GM18868 (cell line): ENCODE results near the gene KCNQ1.

ENCODE experiments used
- ATAC-seq: cut with Tn5 transposase; IDR thresholded peaks from one replicate; pipeline ENCODE4 v1.9.1; 2021; ENCODE audit warnings: mild to moderate bottlenecking, moderate library complexity; ENCODE audit not compliant: unreplicated experiment

The KCNQ1 gene

DNA sequence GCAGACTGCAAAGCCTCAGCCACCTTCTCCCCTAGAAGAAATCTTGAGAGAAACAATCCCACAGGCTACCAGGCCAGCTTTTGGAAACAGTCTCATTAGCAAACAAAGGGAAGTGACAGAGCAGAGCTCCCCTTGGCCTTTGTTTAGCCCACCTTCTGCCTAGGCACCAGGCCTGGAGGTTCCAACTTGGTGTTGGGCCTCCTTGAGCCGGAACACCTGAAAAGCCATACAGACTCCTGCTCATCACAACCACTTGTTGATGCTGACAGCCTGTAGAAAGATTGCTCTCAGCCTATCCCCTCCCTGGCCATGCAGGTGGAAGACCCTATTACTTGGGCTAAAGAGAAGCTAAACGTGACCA, 228.4 kb downstream of the KCNQ1 start:
- no peak for ATAC-seq

- no peak for ATAC-seq
Measured at GRCh38 chr11:2673871-2674471, 229.2 kb downstream of the KCNQ1 start.

DNA sequence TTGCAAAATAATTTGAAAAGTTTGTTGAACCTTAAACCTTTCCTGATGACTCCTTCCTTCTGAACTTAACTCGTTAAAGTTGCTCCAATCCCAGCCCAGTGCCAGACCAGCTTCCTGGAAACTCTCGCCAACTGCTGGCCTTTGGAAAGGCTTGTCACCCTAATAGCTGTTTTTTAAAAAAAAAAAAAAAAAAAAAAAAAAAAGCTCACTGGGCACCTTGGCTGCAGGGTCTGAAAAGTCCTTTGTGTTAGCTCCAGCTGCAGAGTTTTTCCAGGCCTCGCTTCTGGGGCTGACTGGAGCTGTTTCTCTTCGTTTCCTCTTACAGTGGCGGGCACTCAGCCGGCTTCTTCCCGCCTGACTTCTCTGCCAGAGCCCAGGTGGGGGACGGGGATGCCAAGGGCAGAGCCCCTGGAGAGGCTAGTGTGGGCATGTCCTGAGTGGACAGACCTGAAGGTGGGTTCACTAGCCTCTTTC, 229.9 kb downstream of the KCNQ1 start:
- no peak for ATAC-seq

DNA sequence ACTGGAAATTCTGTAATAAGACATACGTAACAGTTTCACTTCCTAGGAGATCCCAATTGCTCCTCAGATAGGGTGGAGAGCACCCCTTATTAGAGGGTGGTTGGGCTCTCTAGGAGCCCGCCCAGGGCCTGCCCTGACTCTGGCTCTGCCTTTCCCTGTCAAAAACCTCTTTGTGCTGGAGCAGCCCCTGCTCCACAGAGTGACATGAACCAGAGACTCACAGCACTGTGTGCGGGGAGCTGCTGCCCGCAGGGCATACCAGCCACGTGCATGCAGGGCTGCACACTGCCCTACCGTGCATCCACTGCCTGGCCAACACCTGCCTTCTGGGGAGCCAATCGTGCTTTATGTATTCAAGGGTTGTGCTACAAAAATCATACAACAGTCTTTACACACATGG, 230.7 kb downstream of the KCNQ1 start:
- no peak for ATAC-seq

GRCh38 chr11:2677127-2677526, 232.3 kb downstream of the KCNQ1 start:
- no peak for ATAC-seq

DNA sequence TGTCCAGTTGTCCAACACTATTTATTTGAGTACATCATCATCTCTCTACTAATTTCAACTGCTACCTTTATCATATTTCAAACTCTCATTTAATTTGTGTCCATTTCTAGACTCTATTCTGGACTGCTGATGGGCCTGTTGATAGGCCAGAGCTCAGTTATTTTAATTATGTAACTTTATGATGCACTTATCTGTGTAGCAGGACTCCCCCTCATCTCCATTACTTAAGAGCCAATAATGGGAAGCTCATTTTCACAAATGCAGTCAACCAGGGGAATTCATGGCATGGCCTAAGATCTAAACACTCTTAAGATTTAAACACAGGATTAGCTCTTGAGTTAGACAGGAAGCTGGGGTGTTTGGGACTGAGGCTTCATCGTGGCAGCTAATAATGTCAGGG, 233.6 kb downstream of the KCNQ1 start:
- ATAC-seq: no peak

- no peak for ATAC-seq
Measured at GRCh38 chr11:2679011-2679676, 234.3 kb downstream of the KCNQ1 start.

DNA sequence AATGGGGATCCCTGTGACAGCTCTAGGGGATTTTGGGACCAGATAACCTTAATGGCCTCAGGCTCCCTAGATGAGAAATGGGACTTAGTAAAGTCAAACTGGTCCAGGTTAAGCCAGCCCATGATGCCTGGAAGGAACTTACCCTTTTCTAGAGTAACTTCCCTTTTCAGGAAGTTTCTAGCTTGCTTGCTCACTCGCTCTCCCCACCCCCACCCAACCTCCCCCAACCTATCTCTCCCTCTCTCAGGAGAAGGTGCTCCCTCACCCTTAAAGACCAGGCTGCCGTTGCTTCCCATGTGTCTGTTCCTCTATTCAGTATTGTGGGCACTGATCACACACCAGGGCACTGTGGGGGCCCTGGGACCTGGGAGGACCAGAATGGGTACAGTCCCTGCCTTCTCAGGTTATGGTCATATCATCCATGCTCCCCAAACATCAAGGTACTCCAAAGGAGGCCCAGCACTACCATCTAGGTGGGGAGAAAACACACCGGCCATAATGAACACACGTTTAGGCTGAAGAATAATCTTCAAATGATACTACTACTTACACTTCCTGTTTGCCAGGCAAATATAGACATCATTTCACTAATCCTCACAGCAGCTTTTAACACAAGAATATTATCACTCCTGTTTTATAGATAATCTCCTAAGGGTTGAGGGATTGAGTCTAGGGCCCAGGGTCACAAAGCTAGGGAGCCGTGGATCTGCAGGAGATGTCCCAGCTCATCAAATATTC, 236.8 kb downstream of the KCNQ1 start:
- ATAC-seq: no peak

GRCh38 chr11:2683806-2684205, 239.0 kb downstream of the KCNQ1 start:
- no peak for ATAC-seq

- no peak for ATAC-seq
Measured at GRCh38 chr11:2684581-2684980, 239.8 kb downstream of the KCNQ1 start.

- ATAC-seq: no peak
Measured at GRCh38 chr11:2685051-2685450, 240.2 kb downstream of the KCNQ1 start.

DNA sequence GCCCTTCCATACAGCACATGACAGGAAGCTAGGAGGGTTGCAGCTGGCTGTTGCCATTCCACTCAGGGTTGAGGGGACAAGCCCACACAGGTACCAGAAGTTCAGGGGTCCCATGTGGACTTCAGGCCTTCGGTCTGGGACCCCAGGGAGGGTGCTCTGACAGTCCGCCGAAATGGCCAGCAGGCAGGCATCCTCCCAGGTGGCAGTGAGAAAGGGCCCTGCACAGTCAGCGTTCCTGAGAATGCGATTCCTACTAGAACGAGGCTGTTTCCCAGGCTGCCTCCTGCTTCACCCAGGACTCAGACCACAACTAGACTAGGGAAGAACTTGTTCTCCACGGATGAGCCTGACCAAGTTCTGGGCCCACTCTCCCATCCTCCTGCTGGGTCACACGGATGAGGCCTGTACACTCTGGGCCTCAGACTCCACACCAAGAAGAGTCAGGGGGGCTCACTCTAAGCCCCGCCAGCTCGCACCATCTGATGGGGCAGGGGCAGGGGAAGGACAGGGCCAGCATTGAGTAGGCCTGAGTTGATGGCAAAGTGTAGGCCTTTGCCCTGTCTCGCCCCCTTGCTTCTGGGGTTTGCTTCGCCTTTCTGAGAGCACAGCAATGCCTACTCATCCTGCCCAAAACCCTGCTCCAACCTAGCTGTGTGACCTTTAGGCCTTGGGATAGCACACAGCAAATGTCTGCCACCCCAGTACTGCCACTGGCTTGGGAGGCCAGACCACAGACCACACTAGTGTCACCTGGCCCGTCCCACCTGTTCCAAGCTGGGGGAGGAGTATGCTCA, 241.0 kb downstream of the KCNQ1 start:
- no peak for ATAC-seq

- no peak for ATAC-seq
Measured at GRCh38 chr11:2686360-2687222, 241.8 kb downstream of the KCNQ1 start.

DNA sequence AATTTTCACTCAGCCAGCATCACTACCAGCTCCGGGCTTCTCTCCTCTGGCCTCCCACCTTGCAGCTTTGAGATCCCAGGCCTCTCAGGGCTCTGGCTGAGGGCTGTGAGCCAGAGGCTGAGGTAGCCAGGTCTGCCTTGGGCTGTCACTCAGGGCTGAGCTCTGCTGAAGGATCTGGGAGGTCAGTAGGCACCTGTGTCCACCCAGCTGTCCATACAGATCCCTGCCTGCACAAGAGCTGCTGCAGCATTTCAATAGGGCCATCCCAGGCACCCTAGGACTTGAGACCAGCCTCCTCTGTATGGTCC, 242.4 kb downstream of the KCNQ1 start:
- no peak for ATAC-seq

DNA sequence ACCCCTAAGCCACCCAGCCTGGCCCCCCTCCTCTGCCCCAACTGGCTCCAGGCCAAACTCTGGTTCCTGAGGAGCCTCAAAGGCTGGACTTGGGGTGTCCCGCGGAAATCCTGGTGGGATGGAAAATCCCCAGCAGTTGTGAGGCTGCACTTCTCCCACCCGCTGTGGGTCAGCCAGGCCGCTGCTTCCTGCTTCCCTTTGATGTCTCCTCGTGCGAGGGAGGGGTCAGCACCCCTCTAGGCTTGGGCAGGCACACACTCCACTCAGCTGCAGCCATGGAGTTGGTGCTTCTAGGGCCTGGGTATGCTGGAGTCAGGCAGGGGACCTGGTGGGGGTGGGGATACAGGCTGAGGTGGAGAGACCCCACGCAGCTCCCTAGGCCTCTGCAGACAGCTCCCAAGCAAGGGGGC, 243.0 kb downstream of the KCNQ1 start:
- no peak for ATAC-seq

GRCh38 chr11:2688381-2689231, 243.8 kb downstream of the KCNQ1 start:
- ATAC-seq: no peak

DNA sequence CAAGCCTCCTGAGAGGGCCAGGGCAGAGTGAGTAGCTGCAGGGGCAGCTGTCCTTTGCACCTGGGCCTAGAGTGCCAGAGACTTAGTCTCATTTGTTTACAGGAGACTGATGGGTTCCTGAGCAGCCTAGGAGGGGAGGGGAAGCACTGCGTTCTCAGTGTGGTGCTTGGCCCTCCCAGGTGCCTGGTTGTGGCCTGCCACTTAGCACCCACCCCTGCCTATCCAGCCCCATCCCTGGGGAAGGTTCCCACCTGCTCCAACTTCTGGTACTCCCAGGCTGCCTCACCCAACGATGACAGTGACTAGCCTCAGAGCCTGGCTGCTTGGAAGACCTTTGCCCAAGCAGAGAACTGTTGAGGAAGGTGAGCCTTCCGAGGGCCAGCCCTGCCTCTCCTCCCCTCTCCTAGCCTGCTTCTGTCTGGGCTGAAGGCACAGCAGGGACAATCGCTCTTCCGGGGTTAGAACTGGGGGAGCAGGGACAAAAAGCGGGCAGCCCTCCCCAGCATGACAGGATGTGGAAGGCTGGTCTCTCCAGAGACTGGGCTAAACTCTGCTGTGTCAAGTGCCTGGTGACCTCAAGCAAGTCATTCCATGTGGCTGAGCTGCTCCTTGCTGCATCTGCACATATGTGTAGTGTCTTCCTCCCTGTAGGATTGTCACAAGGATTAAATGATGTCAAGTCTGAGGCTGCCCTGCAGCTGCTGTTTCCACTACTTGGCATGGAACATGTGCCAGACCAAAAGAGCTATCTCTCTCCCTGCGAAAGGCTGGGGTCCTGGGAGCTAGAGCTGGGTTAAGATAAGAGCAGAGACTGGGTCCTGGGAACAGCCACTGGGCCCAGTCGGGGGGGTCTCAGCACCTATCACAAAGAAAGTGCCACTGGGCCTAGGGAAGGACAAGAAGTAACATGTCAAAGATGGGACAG, 245.1 kb downstream of the KCNQ1 start:
- ATAC-seq: no peak

GRCh38 chr11:2690596-2691354, 246.0 kb downstream of the KCNQ1 start:
- no peak for ATAC-seq
